Measurements from ENCODE around the gene ECE1.
"Not testable (repeated sequence)": the region's sequence is repeated elsewhere in the genome, so short reads cannot be mapped to it uniquely, and the experiment has no call there.

DNA sequence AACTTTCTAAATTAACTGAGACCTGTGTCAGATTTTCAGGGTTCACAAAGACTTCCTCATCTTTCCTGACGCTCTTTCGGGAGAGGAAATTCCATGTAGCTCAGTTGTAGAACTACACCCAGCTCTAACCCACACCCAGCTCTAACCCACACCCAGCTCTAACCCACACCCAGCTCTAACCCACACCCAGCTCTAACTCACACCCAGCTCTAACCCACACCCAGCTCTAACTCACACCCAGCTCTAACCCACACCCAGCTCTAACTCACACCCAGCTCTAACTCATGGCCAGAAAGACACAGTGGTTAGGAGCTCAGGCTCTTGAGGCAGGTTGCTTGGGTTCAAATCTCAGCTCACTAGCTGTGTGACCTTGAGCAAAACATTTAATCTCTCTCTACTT lies 99.5 kb downstream of the ECE1 start:
- TF ChIP-seq, protein P1, sequence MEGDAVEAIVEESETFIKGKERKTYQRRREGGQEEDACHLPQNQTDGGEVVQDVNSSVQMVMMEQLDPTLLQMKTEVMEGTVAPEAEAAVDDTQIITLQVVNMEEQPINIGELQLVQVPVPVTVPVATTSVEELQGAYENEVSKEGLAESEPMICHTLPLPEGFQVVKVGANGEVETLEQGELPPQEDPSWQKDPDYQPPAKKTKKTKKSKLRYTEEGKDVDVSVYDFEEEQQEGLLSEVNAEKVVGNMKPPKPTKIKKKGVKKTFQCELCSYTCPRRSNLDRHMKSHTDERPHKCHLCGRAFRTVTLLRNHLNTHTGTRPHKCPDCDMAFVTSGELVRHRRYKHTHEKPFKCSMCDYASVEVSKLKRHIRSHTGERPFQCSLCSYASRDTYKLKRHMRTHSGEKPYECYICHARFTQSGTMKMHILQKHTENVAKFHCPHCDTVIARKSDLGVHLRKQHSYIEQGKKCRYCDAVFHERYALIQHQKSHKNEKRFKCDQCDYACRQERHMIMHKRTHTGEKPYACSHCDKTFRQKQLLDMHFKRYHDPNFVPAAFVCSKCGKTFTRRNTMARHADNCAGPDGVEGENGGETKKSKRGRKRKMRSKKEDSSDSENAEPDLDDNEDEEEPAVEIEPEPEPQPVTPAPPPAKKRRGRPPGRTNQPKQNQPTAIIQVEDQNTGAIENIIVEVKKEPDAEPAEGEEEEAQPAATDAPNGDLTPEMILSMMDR (IDR thresholded peaks at IDR 0.05): not testable (repeated sequence)
- TF ChIP-seq POLR2A (IDR thresholded peaks at IDR 0.05): not testable (repeated sequence)
